Mesendoderm (in vitro differentiated cells): Measurements from ENCODE around the gene FAM9B.

Experiments
- DNase-seq: peaks from one replicate; pipeline ENCODE4 v3.0.0; 2013
- H2AK5ac ChIP-seq: 2 replicates; pipeline ENCODE4 v1.6.1; 2013; ENCODE audit warnings: low read length, inconsistent platforms
- H2BK120ac ChIP-seq: 2 replicates; pipeline ENCODE4 v1.6.1; 2013; ENCODE audit warnings: low read depth, mild to moderate bottlenecking, low read length, moderate library complexity, mixed read lengths
- H2BK15ac ChIP-seq: replicated peaks from 2 replicates; pipeline ENCODE4 v1.6.1; 2013; ENCODE audit warnings: low read depth, mild to moderate bottlenecking, moderate library complexity
- H2BK5ac ChIP-seq: 2 replicates; pipeline ENCODE4 v1.6.1; 2013; ENCODE audit warnings: low read length, inconsistent platforms
- H3K18ac ChIP-seq: 2 replicates; pipeline ENCODE4 v1.6.1; 2013; ENCODE audit warnings: mild to moderate bottlenecking, low read length, mixed read lengths
- H3K23ac ChIP-seq: one replicate; pipeline ENCODE4 v1.6.1; 2013; ENCODE audit warnings: low read length
- H3K27ac ChIP-seq: 2 replicates; pipeline ENCODE4 v1.5.1; 2013; ENCODE audit warnings: low read depth, mild to moderate bottlenecking, inconsistent platforms, low read length, moderate library complexity
- H3K27me3 ChIP-seq: 2 replicates; pipeline ENCODE4 v1.6.1; 2013; ENCODE audit warnings: low read length, control low read depth, mild to moderate bottlenecking, inconsistent platforms; ENCODE audit not compliant: insufficient read depth, poor library complexity
- H3K36me3 ChIP-seq: 2 replicates; pipeline ENCODE4 v1.6.1; 2013; ENCODE audit warnings: low read length, inconsistent platforms; ENCODE audit not compliant: control insufficient read depth, insufficient read depth
- H3K4ac ChIP-seq: one replicate; pipeline ENCODE4 v1.6.1; 2013; ENCODE audit warnings: low read depth, mild to moderate bottlenecking, low read length, moderate library complexity
- H3K4me1 ChIP-seq: 2 replicates; pipeline ENCODE4 v1.6.1; 2013; ENCODE audit warnings: low read depth, low read length, inconsistent platforms; ENCODE audit not compliant: control insufficient read depth
- H3K4me2 ChIP-seq: 2 replicates; pipeline ENCODE4 v1.6.1; 2013; ENCODE audit warnings: low read length
- H3K4me3 ChIP-seq: 2 replicates; pipeline ENCODE4 v1.5.1; 2013; ENCODE audit warnings: mild to moderate bottlenecking, low read length
- H3K56ac ChIP-seq: one replicate; pipeline ENCODE4 v1.6.1; 2013; ENCODE audit warnings: low read length
- H3K79me1 ChIP-seq: 2 replicates; pipeline ENCODE4 v1.6.1; 2013; ENCODE audit warnings: low read length, inconsistent platforms
- H3K79me2 ChIP-seq: 2 replicates; pipeline ENCODE4 v1.6.1; 2013; ENCODE audit warnings: mild to moderate bottlenecking, low read length; ENCODE audit not compliant: control insufficient read depth, insufficient read depth
- H3K9ac ChIP-seq: 2 replicates; pipeline ENCODE4 v1.6.1; 2013; ENCODE audit warnings: low read length, inconsistent platforms
- H4K5ac ChIP-seq: one replicate; pipeline ENCODE4 v1.6.1; 2013; ENCODE audit warnings: low read length
- H4K8ac ChIP-seq: one replicate; pipeline ENCODE4 v1.6.1; 2013; ENCODE audit warnings: low read depth, mild to moderate bottlenecking, control low read depth, low read length, moderate library complexity
- WGBS: extraction: QIAGEN DNeasy Blood & Tissue Kit; methylation state at CpG from one replicate; pipeline ENCODE4 v1.1.7; 2013; ENCODE audit warnings: low lambda C conversion rate, missing lambda C conversion rate; ENCODE audit not compliant: insufficient coverage; ENCODE audit errors: extremely low coverage; 5-methylcytosine and 5-hydroxymethylcytosine counted together

FAM9B gene

GRCh38 chrX:9038244-9038643 lies 4.3 kb upstream of the FAM9B start:
- Histone ChIP-seq H2BK120ac (no peak overlapping the region), H3K4me3 (no peak overlapping the region), H2BK5ac (no peak overlapping the region), H3K56ac (no peak overlapping the region), H4K8ac (no peak overlapping the region), H3K4ac (no peak overlapping the region), H3K4me2 (no peak overlapping the region), H4K5ac (no peak overlapping the region), H3K18ac (no peak overlapping the region), H3K4me1 (no peaks in the 10 kb centered on the region), H3K23ac (no peak overlapping the region), H3K79me2 (no peaks in the 10 kb centered on the region), H3K79me1 (no peaks in the 10 kb centered on the region), H3K36me3 (no peaks in the 10 kb centered on the region), H2BK15ac (no peak overlapping the region), H3K9ac (no peak overlapping the region), H3K27me3 (no peaks in the 10 kb centered on the region), H2AK5ac (no peak overlapping the region), H3K27ac (no peak overlapping the region)
- DNase-seq: no peak
- WGBS: no CpG with 5 or more reads among the region's 4 CpGs

- WGBS: no CpG with 5 or more reads among the region's 4 CpGs
- no peak overlapping the region for H4K5ac ChIP-seq
- no peaks in the 10 kb centered on the region for H3K79me1 ChIP-seq
- H3K9ac ChIP-seq: no peak overlapping the region
- no peak for DNase-seq
- H3K27me3 ChIP-seq: no peaks in the 10 kb centered on the region
- H3K79me2 ChIP-seq: no peaks in the 10 kb centered on the region
- H3K27ac ChIP-seq: no peak overlapping the region
- H3K23ac ChIP-seq: no peak overlapping the region
- no peak overlapping the region for H2BK5ac ChIP-seq
- no peak overlapping the region for H2AK5ac ChIP-seq
- H3K4ac ChIP-seq: no peak overlapping the region
- no peak overlapping the region for H3K56ac ChIP-seq
- H3K4me2 ChIP-seq: no peak overlapping the region
- no peak overlapping the region for H4K8ac ChIP-seq
- H3K4me3 ChIP-seq: no peak overlapping the region
- no peak overlapping the region for H3K18ac ChIP-seq
- no peaks in the 10 kb centered on the region for H3K36me3 ChIP-seq
- H3K4me1 ChIP-seq: no peaks in the 10 kb centered on the region
- no peak overlapping the region for H2BK15ac ChIP-seq
- H2BK120ac ChIP-seq: no peak overlapping the region
Measured at GRCh38 chrX:9037296-9037695, 3.4 kb upstream of the FAM9B start.

GRCh38 chrX:9033586-9033985 lies 341 bp downstream of the FAM9B start:
- no peaks in the 10 kb centered on the region for H3K79me2 ChIP-seq
- no peak overlapping the region for H3K4me3 ChIP-seq
- no peak overlapping the region for H2AK5ac ChIP-seq
- H2BK120ac ChIP-seq: no peak overlapping the region
- H4K5ac ChIP-seq: no peak overlapping the region
- no peak overlapping the region for H2BK15ac ChIP-seq
- no peak overlapping the region for H3K56ac ChIP-seq
- WGBS: no CpG with 5 or more reads among the region's 17 CpGs
- H3K4me2 ChIP-seq: no peak overlapping the region
- H4K8ac ChIP-seq: no peak overlapping the region
- DNase-seq: no peak
- no peak overlapping the region for H2BK5ac ChIP-seq
- H3K79me1 ChIP-seq: no peaks in the 10 kb centered on the region
- H3K27ac ChIP-seq: no peak overlapping the region
- H3K4ac ChIP-seq: no peak overlapping the region
- no peaks in the 10 kb centered on the region for H3K27me3 ChIP-seq
- no peak overlapping the region for H3K9ac ChIP-seq
- no peak overlapping the region for H3K18ac ChIP-seq
- H3K36me3 ChIP-seq: no peaks in the 10 kb centered on the region
- H3K23ac ChIP-seq: no peak overlapping the region
- H3K4me1 ChIP-seq: no peaks in the 10 kb centered on the region

- no peak for DNase-seq
- H3K23ac ChIP-seq: no peak overlapping the region
- H3K79me2 ChIP-seq: no peaks in the 10 kb centered on the region
- H2BK5ac ChIP-seq: no peak overlapping the region
- WGBS: no CpG with 5 or more reads among the region's 17 CpGs
- no peak overlapping the region for H3K4me3 ChIP-seq
- H3K18ac ChIP-seq: no peak overlapping the region
- no peaks in the 10 kb centered on the region for H3K36me3 ChIP-seq
- no peak overlapping the region for H2AK5ac ChIP-seq
- H2BK15ac ChIP-seq: no peak overlapping the region
- H3K4me2 ChIP-seq: no peak overlapping the region
- no peak overlapping the region for H3K27ac ChIP-seq
- no peaks in the 10 kb centered on the region for H3K4me1 ChIP-seq
- no peaks in the 10 kb centered on the region for H3K27me3 ChIP-seq
- no peak overlapping the region for H3K56ac ChIP-seq
- H3K4ac ChIP-seq: no peak overlapping the region
- no peak overlapping the region for H4K5ac ChIP-seq
- H3K9ac ChIP-seq: no peak overlapping the region
- no peaks in the 10 kb centered on the region for H3K79me1 ChIP-seq
- H4K8ac ChIP-seq: no peak overlapping the region
- H2BK120ac ChIP-seq: no peak overlapping the region
Measured at GRCh38 chrX:9033179-9033578, 748 bp downstream of the FAM9B start.

- no peaks in the 10 kb centered on the region for H3K79me2 ChIP-seq
- no peak overlapping the region for H2BK5ac ChIP-seq
- no CpG with 5 or more reads among the region's 2 CpGs for WGBS
- no peak overlapping the region for H4K8ac ChIP-seq
- H3K23ac ChIP-seq: no peak overlapping the region
- H3K4me2 ChIP-seq: no peak overlapping the region
- no peak overlapping the region for H3K4ac ChIP-seq
- H3K4me1 ChIP-seq: no peaks in the 10 kb centered on the region
- H2BK120ac ChIP-seq: no peak overlapping the region
- no peak overlapping the region for H2BK15ac ChIP-seq
- no peak overlapping the region for H2AK5ac ChIP-seq
- H3K79me1 ChIP-seq: no peaks in the 10 kb centered on the region
- no peaks in the 10 kb centered on the region for H3K36me3 ChIP-seq
- no peak overlapping the region for H3K18ac ChIP-seq
- H3K9ac ChIP-seq: no peak overlapping the region
- no peak overlapping the region for H3K4me3 ChIP-seq
- H3K27me3 ChIP-seq: no peaks in the 10 kb centered on the region
- no peak overlapping the region for H3K56ac ChIP-seq
- no peak overlapping the region for H4K5ac ChIP-seq
- no peak overlapping the region for H3K27ac ChIP-seq
- no peak for DNase-seq
Measured at GRCh38 chrX:9023293-9023692, 10.6 kb downstream of the FAM9B start.

GRCh38 chrX:9019151-9019550 lies 14.8 kb downstream of the FAM9B start:
- Histone ChIP-seq H3K4me2 (no peak overlapping the region), H2BK120ac (no peak overlapping the region), H3K4me3 (no peak overlapping the region), H3K27me3 (no peaks in the 10 kb centered on the region), H3K4me1 (no peaks in the 10 kb centered on the region), H3K4ac (no peak overlapping the region), H2AK5ac (no peak overlapping the region), H3K9ac (no peak overlapping the region), H4K5ac (no peak overlapping the region), H3K79me2 (no peaks in the 10 kb centered on the region), H3K23ac (no peak overlapping the region), H3K27ac (no peak overlapping the region), H3K56ac (no peak overlapping the region), H4K8ac (no peak overlapping the region), H2BK15ac (no peak overlapping the region), H2BK5ac (no peak overlapping the region), H3K18ac (no peak overlapping the region), H3K79me1 (no peaks in the 10 kb centered on the region), H3K36me3 (no peaks in the 10 kb centered on the region)
- no CpG with 5 or more reads among the region's 2 CpGs for WGBS
- DNase-seq: no peak
